HK-2 (cell line): ENCODE results near the gene LY6G6D.

ENCODE experiments used
- DNase-seq: peaks from one replicate; pipeline ENCODE4 v3.0.0-alpha.2; 2018; ENCODE audit not compliant: unreplicated experiment

The LY6G6D gene

DNA sequence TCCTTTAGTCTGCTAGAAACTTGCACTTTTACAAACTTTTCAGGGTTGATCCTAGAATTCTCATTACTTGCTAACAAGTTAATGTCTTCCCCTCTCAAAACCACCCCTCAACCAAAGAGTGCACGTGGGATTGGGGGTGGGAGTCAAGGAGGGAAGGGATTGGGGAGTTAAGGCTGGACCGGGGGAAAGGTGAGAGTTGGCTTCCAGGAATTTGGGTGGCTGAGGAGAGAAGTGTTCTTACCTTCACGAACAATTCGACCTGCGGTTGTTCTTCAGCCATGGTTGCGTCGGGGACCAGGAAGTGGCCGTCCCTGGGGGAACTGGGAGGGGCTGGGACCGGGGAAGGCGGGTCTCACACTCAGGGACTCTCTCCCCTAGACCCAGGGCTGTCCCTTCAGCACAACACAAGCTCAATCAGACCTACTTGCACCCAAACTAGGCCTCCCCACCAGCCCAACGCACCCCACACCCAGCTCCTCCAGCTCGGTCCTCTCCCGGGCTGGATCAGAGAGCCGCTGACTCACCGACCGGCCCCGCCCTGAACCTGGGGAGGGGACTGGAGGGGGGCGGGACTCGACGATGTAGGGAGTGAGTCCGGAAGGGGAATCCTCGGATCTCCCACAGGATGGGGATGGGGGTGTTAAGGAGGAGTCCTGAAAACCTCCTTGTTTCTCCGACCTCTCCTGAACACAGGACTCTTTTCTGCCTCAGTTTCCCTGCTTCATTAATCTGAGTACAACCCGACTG is 21.0 kb downstream of the LY6G6D start, which contains the start of gene CLIC1:
Gene CLIC1, minus strand, starts transcription at position 510 of the 747 bp plus-strand sequence. Its CDS starts 230 bp downstream, at position 280.
- DNase-seq: peak; percentile 89

DNA sequence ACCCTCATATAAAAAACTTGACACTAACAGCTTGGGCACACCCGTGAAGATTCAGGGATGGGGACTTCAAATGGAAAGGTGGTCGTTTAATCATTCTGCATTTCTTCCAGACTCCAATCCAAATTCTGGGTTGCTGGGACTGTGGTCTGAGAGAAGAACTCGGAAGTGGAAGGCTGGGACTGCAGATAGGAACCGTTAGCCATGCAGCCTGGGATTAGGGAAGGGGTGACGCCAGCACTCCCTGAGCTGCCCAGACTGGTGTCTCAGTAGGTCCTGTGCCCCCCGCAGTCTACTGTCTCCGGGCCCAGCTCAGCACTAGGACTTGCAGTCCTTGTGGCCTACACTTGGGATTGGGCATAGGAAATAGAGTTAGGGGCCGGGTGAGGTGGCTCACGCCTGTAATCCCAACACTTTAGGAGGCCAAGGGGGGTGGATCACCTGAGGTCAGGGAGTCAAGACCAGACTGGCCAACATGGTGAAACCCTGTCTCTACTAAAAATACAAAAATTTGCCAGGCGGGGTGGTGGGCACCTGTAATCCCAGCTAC is 21.7 kb downstream of the LY6G6D start:
- no peak for DNase-seq

DNA sequence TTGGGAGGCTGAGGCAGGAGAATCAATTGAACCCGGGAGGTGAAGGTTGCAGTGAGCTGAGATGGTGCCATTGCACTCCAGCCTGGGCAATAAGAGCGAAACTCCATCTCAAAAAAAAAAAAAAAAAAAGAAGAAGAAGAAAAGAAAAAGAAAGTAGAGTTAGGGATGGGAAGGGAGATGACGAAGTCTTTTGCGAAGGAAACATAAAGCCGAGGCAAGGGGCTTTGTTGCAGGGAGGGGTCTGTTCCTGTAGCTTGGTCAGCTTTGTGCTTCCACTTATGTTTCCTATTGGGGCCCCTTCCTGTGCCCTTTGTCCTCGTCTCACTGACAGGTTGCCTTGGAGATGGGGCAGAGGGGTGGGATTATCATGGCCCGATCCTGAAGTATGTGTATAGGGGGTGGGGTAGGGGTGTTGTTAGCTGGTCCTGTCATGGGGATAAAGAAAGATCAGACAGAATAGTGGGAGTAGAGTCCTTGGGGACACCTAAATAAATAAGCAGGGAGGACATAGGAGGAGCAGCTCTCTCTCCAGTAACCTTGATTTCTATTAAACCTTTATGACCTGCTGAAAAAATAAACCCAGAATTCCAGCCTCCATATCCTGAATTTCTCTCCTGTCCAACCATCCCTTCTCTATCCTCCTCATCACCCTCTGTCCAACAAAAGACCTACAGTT is 22.3 kb downstream of the LY6G6D start:
- peak; percentile 34 for DNase-seq

DNA sequence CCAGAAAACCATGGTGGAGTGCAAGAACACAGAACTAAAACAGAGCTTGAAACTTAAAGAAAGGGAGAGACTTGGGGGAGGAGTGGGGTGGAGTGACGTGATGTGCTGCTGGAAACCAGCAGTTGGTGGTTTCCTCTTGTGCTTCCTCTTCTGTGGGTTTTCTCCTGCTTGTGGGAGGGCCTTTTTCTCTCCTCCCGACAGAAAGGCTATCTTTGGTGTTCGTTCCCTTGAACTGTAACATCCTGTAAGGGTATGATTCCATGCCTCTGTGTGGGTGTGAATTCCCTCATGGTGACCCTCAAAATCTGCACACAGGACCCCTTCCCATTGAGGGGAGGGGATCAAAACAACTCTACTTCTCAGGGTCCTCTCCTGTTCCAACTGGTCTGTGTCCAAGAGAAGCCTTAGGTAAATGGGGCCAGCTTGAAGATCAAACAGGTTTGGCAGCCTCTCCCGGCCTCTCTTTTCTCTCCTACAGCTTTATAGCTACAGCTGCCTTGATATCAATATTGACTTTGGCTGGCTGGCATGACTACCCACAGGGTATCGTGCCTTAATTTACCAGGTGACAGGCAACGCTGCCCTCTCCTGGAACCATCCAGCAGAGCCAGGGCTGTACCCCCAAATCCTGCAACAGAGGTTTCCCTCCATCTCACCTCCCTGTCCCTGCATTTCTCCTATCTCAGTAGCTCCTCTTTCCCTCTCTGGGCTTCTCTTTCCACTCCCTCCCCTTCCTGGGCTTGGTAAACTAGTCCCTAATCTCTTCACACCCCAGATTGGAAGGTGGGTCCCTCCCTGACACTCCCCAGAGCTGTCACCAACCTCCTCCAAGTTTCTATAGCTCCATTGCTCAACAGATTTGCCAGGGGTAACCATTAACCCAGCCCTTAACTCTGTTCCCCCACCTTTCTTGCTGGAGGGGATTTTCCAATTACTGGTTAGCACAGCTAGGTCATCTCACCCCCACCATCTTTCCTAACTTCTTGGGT is 23.1 kb downstream of the LY6G6D start:
- DNase-seq: peak; percentile 64

GRCh38 chr6:31739639-31740396 is 24.7 kb downstream of the LY6G6D start, which contains the start of gene MSH5:
Gene MSH5, plus strand, starts transcription at chr6:31740005. Its CDS starts 462 bp downstream, at chr6:31740467.
- peak; percentile 99 for DNase-seq

DNA sequence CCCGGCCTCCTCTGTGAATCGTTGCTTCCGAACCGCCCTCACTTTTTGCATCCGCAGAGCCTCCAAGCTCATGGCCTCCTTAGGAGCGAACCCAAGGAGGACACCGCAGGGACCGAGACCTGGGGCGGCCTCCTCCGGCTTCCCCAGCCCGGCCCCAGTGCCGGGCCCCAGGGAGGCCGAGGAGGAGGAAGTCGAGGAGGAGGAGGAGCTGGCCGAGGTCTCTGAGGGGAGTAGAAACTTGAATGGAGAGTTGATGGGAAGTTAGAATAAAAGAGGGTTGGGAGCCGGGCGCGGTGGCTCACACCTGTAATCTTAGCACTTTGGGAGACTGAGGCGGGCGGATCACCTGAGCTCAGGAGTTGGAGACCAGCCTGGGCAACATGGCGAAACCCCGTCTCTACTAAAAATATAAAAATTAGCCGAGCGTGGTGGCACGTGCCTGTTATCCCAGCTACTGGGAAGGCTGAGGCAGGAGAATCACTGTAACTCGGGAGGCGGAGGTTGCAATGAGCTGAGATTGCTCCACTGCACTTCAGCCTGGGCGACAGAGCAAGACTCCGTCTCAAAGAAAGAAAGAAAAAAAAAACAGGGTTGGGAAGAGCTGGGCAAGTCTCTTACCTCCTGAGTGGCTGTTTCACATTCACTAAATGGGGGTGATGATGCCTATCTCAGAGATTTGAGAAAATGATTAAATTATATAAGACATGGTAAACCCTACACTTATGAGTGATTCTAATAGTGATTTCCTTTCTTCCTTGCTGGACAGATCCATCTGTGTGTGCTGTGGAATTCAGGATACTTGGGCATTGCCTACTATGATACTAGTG is 25.5 kb downstream of the LY6G6D start:
- DNase-seq: peak; percentile 41

- no peak for DNase-seq
These were observed 26.7 kb downstream of the LY6G6D start for GRCh38 chr6:31741815-31742214.

- DNase-seq: no peak
These were observed 27.7 kb downstream of the LY6G6D start for GRCh38 chr6:31742894-31743293.

GRCh38 chr6:31744422-31744821 is 29.3 kb downstream of the LY6G6D start:
- no peak for DNase-seq

GRCh38 chr6:31749301-31750036 is 34.3 kb downstream of the LY6G6D start:
- DNase-seq: no peak

DNA sequence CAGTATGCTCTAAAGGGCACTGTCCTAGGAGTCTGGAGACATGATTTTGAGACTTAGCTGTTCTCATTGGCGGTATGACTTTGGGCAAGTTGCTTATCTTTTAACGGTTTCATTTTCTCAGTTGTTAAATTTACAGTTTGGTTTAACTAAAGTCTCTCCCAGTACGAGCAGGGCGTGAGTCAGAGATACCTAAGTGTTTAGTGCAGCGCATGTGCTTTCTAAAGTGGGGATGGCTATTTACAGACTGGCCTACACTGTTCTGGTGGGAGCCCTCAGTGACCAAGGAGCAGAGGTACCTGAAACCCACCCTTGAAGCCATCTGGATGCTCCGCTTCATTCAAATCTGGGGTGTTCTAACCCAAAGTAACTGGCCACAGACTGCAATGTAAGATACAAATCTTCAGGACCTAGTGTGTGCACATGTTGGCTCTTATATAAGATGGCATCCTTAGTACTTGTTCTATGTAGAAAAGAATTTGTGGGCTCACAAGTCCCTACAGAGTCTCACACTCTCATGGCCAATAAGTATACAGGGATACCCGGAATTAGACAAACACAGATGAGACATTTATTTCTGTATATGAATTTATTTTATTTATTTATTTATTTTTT is 35.4 kb downstream of the LY6G6D start:
- no peak for DNase-seq

DNA sequence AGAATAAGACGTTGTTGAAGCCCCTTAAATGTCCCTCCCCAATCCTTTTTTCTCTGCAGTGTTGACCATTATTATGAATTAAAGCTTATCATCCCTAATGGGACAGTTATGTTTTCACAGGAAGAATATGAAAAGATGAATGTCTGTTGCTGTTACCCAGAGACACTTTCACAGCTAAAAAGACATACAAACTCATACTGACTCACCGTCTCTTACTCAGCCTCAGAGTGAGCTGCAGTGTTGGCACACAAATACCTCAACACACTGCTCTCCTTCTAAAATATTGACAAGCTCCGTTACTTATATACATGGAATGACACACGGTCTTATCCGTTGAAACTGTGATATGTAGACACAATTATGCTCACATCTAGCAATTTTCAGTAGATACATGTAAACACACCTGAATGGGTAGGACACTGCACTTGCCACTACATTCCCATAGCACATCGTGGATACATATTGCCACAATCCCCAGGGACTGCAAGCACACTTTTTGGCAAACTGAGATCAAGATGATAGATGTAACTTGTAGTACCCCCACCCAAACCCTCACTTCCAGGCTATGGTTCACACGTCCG is 37.7 kb downstream of the LY6G6D start:
- no peak for DNase-seq

DNA sequence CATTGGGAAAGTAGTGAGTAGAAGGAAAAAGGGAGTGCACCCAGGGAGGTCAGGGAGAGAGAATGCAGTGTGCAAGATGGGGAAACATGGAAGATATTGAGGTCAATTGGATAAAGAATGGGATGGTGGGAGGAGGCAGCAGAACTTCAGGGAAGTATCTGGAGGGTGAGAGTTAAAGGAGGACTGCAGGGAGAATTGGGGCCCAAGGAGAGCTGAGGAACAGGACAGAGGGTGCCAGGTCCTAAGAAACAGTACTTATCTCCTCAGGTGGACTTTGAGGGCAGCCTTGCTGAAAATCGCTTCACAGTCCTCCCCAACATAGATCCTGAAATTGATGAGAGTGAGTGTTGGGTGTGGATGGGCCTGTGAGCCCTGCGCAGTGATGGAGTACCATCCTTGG is 43.1 kb downstream of the LY6G6D start:
- DNase-seq: no peak

- DNase-seq: no peak
These were observed 45.6 kb downstream of the LY6G6D start for GRCh38 chr6:31760790-31761189.

DNA sequence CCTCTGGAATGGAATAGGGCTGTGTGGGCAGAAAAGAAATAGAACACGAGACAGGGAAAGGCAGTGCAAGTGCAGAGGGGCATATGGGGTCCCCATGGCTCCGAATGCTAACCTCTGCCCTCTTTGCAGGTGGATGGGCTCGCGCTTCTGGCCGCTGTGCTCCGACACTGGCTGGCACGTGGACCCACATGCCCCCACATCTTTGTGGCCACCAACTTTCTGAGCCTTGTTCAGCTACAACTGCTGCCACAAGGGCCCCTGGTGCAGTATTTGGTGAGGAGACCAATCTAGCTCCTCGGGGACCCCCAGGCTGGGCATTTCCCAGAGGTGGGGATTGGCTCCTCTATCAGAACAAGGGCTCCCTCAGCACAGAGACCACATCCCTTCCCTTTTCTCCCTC is 46.2 kb downstream of the LY6G6D start:
- no peak for DNase-seq

DNA sequence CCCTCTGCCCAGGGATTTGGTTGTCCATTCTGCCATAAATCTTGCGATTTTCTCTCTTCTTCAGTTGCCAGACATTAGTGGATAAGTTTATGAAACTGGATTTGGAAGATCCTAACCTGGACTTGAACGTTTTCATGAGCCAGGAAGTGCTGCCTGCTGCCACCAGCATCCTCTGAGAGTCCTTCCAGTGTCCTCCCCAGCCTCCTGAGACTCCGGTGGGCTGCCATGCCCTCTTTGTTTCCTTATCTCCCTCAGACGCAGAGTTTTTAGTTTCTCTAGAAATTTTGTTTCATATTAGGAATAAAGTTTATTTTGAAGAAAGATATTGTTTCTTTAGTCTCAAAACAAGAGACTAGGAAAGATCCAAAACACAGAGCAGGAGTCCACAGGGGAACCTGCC is 47.2 kb downstream of the LY6G6D start, which contains the start of gene SAPCD1:
Gene SAPCD1, plus strand, starts transcription at position 301 of the 400 bp plus-strand sequence. CDS start 399 bp downstream, outside the sequence.
- DNase-seq: no peak

- no peak for DNase-seq
These were observed 47.9 kb downstream of the LY6G6D start for GRCh38 chr6:31762878-31763618.

GRCh38 chr6:31763619-31763940 is 48.4 kb downstream of the LY6G6D start:
- no peak for DNase-seq
